Kidney (tissue), 14 donors: Measurements from ENCODE around the gene AP1M1. TPM values are rescaled to one million over a fixed set of nuclear protein-coding genes. Genes with fewer than 3 reads are reported as not detected.
"Not testable (repeated sequence)": the region's sequence is repeated elsewhere in the genome, so short reads cannot be mapped to it uniquely, and the experiment has no call there.

Experiments used
- DNase-seq, 5 donors: peaks; one replicate each; pipeline ENCODE4 v3.0.0-alpha.2; 2013 to 2020
- FAIRE-seq: peaks from 2 replicates; lab custom pipeline; 2012; peaks lifted over from hg19 to GRCh38; lab: Jason Lieb, UNC
- H3K27ac ChIP-seq, 2 donors: one replicate each; pipeline ENCODE4 v1.7.0; 2013; ENCODE audit warnings: low read depth in 2 of 2, low read length in 2 of 2, inconsistent platforms in 1 of 2
- H3K27me3 ChIP-seq: one replicate; pipeline ENCODE4 v1.7.1; 2013; ENCODE audit warnings: low read length, inconsistent platforms; ENCODE audit not compliant: control insufficient read depth, insufficient read depth
- H3K36me3 ChIP-seq, 3 donors: one replicate each; pipeline versions ENCODE4 v1.7.0 to v1.7.1; 2013; ENCODE audit warnings: low read length in 3 of 3, control low read depth in 1 of 3, inconsistent platforms in 1 of 3; ENCODE audit not compliant: insufficient read depth in 3 of 3, control insufficient read depth in 2 of 3
- H3K4me1 ChIP-seq, 3 donors: one replicate each; pipeline versions ENCODE4 v1.7.0 to v1.7.1; 2013; ENCODE audit warnings: low read length in 3 of 3, inconsistent platforms in 1 of 3, low read depth in 1 of 3; ENCODE audit not compliant: control insufficient read depth in 2 of 3, insufficient read depth in 2 of 3
- H3K4me3 ChIP-seq, 3 donors: one replicate each; pipeline versions ENCODE4 v1.7.0 to v1.8.1; 2013; ENCODE audit warnings: low read length in 3 of 3, control low read depth in 1 of 3, inconsistent platforms in 1 of 3
- H3K9ac ChIP-seq, 3 donors: one replicate each; pipeline versions ENCODE4 v1.7.0 to v1.7.1; 2013; ENCODE audit warnings: low read length in 3 of 3, control low read depth in 1 of 3, inconsistent platforms in 1 of 3
- H3K9me3 ChIP-seq, 3 donors: one replicate each; pipeline versions ENCODE4 v1.7.0 to v1.7.1; 2013; ENCODE audit warnings: low read length in 3 of 3, control low read depth in 1 of 3, inconsistent platforms in 1 of 3; ENCODE audit not compliant: control insufficient read depth in 2 of 3, insufficient read depth in 1 of 3
- CTCF ChIP-seq: IDR thresholded peaks from 3 replicates; pipeline ENCODE4 v1.5.1; 2012; ENCODE audit warnings: mild to moderate bottlenecking, moderate library complexity, borderline replicate concordance; ENCODE audit not compliant: insufficient read depth; ENCODE audit errors: extremely low read depth
- intact Hi-C: fragments of 100-400 bp; cut with DNase I; formaldehyde crosslinking; loops from one replicate; pipeline ENCODE4 v1.11.1; 2022
- polyA plus RNA-seq: library from polyadenylated mRNA; stranded (reverse); fragments of 350-450 nt; fragmentation: Illumina TruSeq; extraction: RNeasy Lipid Tissue Mini Kit (QIAGEN cat#74804); gene quantifications from one replicate; pipeline ENCODE4 v1.2.3, GENCODE V29; 2014; ENCODE audit warnings: low read depth, low replicate concordance; ENCODE audit not compliant: insufficient read depth
- total RNA-seq: library from RNA; stranded (reverse); fragmentation: NEBNext Ultra II Directional; extraction: Animal tissue kit (Norgen Biotek cat#: 25700); gene quantifications from one replicate; pipeline ENCODE4 v1.2.1, GENCODE V29; 2021
- donor health status: control.
- donor health status: control.
- donor health status: control.
- donor health status: control.
- donor health status: control.
- donor health status: DM: yes; HTN: yes; CAD: no.
- donor health status: Normal renal cell carcinoma (clear cell type).

Gene AP1M1
- total and polyA plus RNA-seq, 2 donors from 2014 or later, result 56.0 to 67.8 TPM

- H3K9me3 ChIP-seq, result peaks cover 0 to 7% (median 0%) of the 10 kb centered on the region in 3 donors
- H3K27ac ChIP-seq, result no peak overlapping the region
- H3K4me1 ChIP-seq, result no peaks in the 10 kb centered on the region
- FAIRE-seq (no peak), DNase-seq (no peak)
- intact Hi-C loops, result no loop called here
- no peak for TF ChIP-seq CTCF
- no peaks in the 10 kb centered on the region for H3K27me3 ChIP-seq
- no peak overlapping the region for H3K9ac ChIP-seq
- no peak overlapping the region for H3K4me3 ChIP-seq
- H3K36me3 ChIP-seq, result no peaks in the 10 kb centered on the region
Measured at GRCh38 chr19:16175954-16176353, 21.8 kb upstream of the AP1M1 start.

DNA sequence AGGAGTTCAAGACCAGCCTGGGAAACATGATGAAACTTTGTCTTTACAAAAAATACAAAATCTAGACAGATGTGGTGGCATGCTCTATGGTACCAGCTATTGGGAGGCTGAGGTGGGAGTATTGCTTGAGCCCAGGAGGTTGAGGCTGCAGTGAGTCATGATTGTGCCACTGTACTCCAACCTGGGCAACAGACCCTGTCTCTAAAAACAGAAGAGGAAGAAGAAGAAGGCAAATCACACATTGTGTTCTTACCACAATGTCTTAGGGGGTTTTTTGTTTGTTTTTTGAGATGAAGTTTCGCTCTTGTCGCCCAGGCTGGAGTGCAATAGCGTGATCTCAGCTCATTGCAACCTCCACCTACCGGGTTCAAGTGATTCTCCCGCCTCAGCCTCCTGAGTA is 18.8 kb upstream of the AP1M1 start:
- FAIRE-seq, H3K36me3 ChIP-seq, H3K4me1 ChIP-seq, H3K4me3 ChIP-seq, DNase-seq, H3K9me3 ChIP-seq, H3K27me3 ChIP-seq, intact Hi-C loops, H3K9ac ChIP-seq, H3K27ac ChIP-seq: not testable (repeated sequence)

- intact Hi-C loops, result loop anchor here (5.0 kb wide), 1 partner anchor 138 kb away; no protein-coding TSS in a partner anchor
- no peak for TF ChIP-seq CTCF
- no peaks in the 10 kb centered on the region for H3K36me3 ChIP-seq
- peaks cover 0 to 3% (median 0%) of the 10 kb centered on the region in 3 donors for H3K9me3 ChIP-seq
- H3K4me3 ChIP-seq, result no peak overlapping the region
- H3K27ac ChIP-seq, result no peak overlapping the region
- DNase-seq, result no peak
- no peak overlapping the region for H3K9ac ChIP-seq
- no peaks in the 10 kb centered on the region for H3K4me1 ChIP-seq
- H3K27me3 ChIP-seq, result no peaks in the 10 kb centered on the region
- FAIRE-seq, result no peak
Measured at GRCh38 chr19:16180611-16181010, 17.1 kb upstream of the AP1M1 start.

- intact Hi-C loops, result loop anchor here (5.0 kb wide), 1 partner anchor 142 kb away; no protein-coding TSS in a partner anchor
- TF ChIP-seq CTCF, result no peak
- FAIRE-seq (no peak), DNase-seq (no peak)
- peaks cover 4 to 7% (median 6%) of the 10 kb centered on the region in 3 donors for H3K36me3 ChIP-seq
- no peaks in the 10 kb centered on the region for H3K9me3 ChIP-seq
- H3K9ac ChIP-seq, result peak overlapping the region; percentile 24 to 73 (median 65)
- no peak overlapping the region for H3K27ac ChIP-seq
- peak overlapping the region; percentile 90 to 95 (median 95) for H3K4me3 ChIP-seq
- peaks cover 0 to 5% (median 0%) of the 10 kb centered on the region in 3 donors for H3K4me1 ChIP-seq
- H3K27me3 ChIP-seq, result no peaks in the 10 kb centered on the region
Measured at GRCh38 chr19:16184665-16185122, 13.0 kb upstream of the AP1M1 start.
